NT2/D1 (cell line): ENCODE measurements around the gene SLCO2B1.

Experiments used
- SUZ12 ChIP-seq: IDR thresholded peaks from 2 replicates; pipeline ENCODE4 v1.6.1; 2011; ENCODE audit not compliant: insufficient read length, insufficient read depth; ENCODE audit errors: extremely low read depth
- ZNF274 ChIP-seq: IDR thresholded peaks from 2 replicates; pipeline ENCODE4 v1.6.1; 2011; ENCODE audit warnings: mild to moderate bottlenecking, low read depth, low read length

GRCh38 chr11:75101424-75102128, 49.3 kb upstream of the SLCO2B1 start:
- TF ChIP-seq SUZ12 (no peak), ZNF274 (no peak)
